SIG-M5 (cell line): ENCODE measurements around the gene CAMKK2.
"Not testable (repeated sequence)": the region's sequence is repeated elsewhere in the genome, so short reads cannot be mapped to it uniquely, and the experiment has no call there.

Source experiments
- DNase-seq: peaks from one replicate; lab custom pipeline; 2025; lab: John Stamatoyannopoulos, UW

Gene CAMKK2

GRCh38 chr12:121223292-121224285 is 72.9 kb downstream of the CAMKK2 start:
- DNase-seq: no peak

GRCh38 chr12:121222847-121223246 is 73.7 kb downstream of the CAMKK2 start:
- no peak for DNase-seq

- no peak for DNase-seq
These were observed 77.0 kb downstream of the CAMKK2 start for GRCh38 chr12:121219353-121219986.

DNA sequence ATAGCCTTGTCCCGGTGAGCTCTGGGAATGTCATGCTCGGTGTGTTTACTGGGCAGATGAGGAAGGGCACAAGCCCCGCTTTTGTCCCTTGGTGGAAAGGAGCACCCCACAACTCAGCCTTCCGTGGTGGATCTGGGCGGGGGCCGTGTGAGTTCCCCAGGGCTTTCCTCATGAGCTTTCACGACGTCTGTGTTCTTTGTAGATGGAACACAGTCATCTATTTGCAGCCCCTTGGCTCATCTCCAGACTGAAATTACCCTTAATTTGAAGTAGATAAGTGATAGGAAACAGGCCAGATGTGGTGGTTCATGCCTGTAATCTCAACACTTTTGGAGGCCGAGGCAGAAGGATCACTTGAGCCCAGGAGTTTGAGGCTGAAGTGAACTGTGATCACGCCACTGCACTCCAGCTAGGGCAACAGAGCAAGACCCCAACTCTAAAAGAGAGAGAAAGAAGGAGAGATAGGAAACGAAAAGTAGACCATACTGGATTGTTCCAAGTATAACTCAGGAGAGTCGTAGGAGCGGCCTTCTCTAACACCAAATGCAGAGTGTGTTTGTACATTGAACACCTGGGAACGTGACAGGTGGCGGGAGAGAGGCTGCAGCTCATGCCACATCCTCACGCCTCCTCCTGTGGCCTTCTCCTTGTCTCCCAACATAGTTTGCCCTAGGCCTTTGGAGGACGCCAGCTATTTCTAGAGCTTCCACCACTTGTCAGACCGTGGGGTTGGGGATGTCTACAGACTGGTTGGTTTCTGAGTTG is 77.7 kb downstream of the CAMKK2 start:
- no peak for DNase-seq

GRCh38 chr12:121217761-121218160 is 78.7 kb downstream of the CAMKK2 start:
- no peak for DNase-seq

DNA sequence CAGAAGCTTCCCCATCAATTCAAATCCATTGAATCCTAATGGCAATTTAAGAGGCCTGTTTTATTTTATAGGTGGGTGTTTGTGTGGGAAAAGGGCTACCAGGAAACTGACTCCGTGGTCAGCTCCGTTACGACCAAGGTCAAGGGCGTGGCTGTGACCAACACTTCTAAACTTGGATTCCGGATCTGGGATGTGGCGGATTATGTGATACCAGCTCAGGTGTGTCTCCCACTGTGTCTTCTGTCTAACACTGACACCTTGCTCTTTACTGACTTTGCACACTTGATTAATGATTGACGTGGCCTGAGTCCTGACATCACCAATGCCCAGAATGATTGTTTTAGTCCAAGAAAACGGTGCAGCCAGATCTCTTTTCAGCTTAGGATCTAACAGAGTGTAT is 79.4 kb downstream of the CAMKK2 start:
- DNase-seq: no peak

DNA sequence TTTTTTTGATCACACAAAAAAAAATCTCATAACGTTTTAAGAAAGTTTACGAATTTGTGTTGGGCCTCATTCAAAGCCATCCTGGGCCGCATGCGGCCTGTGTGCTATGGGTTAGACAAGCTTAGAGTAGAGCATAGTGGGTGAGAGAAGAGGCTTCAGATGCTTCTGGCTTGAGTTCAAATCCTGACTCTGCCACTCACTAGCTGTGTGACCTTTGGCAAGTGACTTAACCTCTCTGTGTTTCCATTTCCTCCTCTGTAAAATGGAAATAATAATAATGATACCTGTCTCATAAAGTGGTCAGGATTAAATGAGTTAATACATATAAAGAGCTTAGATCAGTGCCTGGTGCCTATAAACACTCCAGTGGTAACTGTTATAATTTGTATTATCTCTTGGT is 80.4 kb downstream of the CAMKK2 start:
- no peak for DNase-seq

GRCh38 chr12:121214855-121215745 is 81.4 kb downstream of the CAMKK2 start:
- no peak for DNase-seq

- DNase-seq: peak; percentile 29
These were observed 82.2 kb downstream of the CAMKK2 start for GRCh38 chr12:121214166-121214777.

DNA sequence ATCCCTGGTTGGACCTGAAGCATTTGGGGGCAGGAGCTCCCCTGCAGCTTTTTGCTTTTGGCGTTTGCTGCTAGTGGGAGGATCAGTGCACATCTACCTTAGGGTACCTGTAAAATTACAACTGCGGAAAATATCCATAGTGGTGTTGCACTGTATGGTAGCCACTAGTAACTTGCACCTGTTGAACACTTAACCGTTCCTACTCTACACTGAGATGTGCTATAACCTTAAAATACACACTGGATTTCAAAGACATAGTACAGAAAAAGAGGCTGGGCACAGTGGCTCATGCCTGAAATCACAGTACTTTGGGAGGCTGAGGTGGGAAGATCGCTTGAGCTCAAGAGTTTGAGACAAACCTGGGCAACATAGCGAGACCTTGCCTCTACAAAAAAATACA is 83.6 kb downstream of the CAMKK2 start:
- no peak for DNase-seq

DNA sequence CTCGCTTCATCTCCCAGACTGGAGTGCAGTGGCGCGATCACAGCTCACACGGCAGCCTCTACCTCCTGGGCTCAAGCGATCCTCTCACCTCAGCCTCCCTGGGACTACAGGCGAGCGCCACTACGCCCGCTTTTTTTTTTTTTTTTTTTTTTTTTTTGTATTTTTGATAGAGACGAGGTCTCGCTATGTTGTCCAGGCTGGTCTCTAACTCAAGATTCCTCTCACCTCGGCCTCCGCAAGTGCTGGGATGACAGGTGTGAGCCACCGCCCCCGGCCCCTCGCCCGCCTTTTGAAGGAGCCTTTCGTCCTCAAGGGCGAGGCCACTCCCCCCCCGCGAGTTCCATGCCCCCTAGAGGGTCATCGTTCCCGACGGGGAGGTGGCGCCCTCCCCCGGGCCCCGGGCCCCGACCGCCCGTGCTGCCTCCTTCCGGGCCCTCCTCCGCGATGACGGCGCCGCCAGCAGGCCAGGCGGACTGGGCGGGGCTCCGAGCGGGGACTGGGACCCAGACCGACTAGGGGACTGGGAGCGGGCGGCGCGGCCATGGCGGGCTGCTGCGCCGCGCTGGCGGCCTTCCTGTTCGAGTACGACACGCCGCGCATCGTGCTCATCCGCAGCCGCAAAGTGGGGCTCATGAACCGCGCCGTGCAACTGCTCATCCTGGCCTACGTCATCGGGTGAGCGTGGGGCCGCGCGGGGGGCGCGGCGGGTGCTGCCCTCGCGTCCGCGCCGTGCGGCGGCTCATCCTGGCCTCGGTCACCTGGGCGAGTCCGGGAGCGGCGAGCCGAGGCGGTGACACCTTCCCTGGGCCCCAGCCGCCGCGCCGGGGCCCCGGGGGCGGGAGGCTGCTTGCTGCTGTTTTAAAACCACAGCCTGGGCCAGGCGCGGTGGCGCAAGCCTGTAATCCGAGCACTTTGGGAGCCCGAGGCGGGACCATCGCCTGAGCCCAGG is 86.6 kb downstream of the CAMKK2 start, which contains the start of gene P2RX4:
Gene P2RX4 (plus strand): TSS at position 506 of the 949 bp plus-strand sequence. CDS start 36 bp downstream, at position 542.
- DNase-seq: peak; percentile 32

GRCh38 chr12:121209221-121209620 is 87.3 kb downstream of the CAMKK2 start:
- DNase-seq: no peak

GRCh38 chr12:121208571-121208970 is 87.9 kb downstream of the CAMKK2 start:
- not testable (repeated sequence) for DNase-seq

- DNase-seq: no peak
These were observed 91.0 kb downstream of the CAMKK2 start for GRCh38 chr12:121205491-121205890.

- no peak for DNase-seq
These were observed 93.0 kb downstream of the CAMKK2 start for GRCh38 chr12:121203482-121203881.

- DNase-seq: no peak
These were observed 93.8 kb downstream of the CAMKK2 start for GRCh38 chr12:121202407-121203355.

DNA sequence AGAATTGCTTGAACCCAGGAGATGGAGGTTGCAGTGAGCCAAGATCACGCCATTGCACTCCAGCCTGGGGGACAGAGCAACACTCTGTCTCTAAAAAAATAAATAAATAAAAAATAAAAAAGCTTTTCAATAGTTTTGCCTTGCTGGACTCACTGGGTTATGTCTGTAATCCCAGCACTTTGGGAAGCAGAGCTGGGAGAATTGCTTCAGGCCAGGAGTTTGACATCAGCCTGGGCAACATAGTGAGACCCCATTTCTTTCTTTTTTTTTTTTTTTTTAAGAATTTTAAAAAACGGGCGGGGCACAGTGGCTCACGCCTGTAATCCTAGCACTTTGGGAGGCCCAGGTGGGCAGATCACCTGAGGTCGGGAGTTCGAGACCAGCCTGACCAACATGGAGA is 95.4 kb downstream of the CAMKK2 start:
- DNase-seq: not testable (repeated sequence)

DNA sequence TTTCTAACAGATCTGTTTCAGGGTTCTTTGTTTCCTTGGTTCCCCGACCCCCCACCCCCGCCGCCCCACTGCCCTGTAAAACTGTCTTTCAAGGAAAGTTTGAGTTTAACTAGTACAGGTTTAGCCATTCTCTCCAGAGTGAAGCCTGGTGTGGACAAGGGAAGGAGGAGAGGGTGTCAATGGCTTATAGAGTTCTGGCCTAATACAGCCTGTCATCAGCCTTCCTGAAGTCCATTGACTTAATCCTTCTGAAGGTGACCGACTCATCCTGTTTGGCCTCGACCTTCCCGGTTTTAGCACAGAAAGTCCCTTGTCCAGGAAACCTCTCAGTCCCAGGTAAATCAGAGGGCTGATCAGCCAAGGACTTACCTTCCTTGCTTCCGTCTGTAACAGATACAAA is 97.6 kb downstream of the CAMKK2 start:
- no peak for DNase-seq
